ENCODE results near the gene PDE3A.

DNA sequence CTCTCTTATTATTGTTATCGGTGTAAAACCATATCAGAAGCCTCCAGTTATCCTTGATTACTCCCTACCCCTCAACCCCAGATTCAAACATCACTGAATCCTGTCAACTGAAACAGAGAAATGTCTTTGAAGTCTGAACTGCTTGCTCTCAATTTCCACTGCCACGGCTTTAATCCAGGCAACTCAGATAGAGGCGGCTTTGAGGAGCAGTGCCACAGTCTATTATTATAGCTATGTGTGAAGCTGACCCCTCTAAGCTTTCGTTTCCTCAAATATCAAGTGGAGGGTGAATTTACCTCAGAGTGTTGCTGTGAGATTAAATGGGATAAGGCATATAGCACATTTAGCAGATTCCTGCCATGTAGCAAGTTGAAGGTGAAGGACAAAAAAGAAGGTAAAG, 49.0 kb upstream of the PDE3A start:
- TF ChIP-seq, protein P1, sequence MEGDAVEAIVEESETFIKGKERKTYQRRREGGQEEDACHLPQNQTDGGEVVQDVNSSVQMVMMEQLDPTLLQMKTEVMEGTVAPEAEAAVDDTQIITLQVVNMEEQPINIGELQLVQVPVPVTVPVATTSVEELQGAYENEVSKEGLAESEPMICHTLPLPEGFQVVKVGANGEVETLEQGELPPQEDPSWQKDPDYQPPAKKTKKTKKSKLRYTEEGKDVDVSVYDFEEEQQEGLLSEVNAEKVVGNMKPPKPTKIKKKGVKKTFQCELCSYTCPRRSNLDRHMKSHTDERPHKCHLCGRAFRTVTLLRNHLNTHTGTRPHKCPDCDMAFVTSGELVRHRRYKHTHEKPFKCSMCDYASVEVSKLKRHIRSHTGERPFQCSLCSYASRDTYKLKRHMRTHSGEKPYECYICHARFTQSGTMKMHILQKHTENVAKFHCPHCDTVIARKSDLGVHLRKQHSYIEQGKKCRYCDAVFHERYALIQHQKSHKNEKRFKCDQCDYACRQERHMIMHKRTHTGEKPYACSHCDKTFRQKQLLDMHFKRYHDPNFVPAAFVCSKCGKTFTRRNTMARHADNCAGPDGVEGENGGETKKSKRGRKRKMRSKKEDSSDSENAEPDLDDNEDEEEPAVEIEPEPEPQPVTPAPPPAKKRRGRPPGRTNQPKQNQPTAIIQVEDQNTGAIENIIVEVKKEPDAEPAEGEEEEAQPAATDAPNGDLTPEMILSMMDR (conservative IDR thresholded peaks at IDR 0.05; ENCODE audit: low read depth, low read length): no peak
- TF ChIP-seq RAD21 (IDR thresholded peaks at IDR 0.05; ENCODE audit: low read length) (no peak), CEBPB (IDR thresholded peaks at IDR 0.05; ENCODE audit: low read depth, low read length) (no peak), POLR2A (IDR thresholded peaks at IDR 0.05; ENCODE audit: low read depth, low read length) (no peak)
- TF ChIP-seq, protein P2, sequence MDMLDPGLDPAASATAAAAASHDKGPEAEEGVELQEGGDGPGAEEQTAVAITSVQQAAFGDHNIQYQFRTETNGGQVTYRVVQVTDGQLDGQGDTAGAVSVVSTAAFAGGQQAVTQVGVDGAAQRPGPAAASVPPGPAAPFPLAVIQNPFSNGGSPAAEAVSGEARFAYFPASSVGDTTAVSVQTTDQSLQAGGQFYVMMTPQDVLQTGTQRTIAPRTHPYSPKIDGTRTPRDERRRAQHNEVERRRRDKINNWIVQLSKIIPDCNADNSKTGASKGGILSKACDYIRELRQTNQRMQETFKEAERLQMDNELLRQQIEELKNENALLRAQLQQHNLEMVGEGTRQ (IDR thresholded peaks at IDR 0.05; ENCODE audit: low read depth, low read length): no peak

All from IMR-90 (cell line).